ENCODE measurements around the gene MS4A12.

Gene MS4A12

DNA sequence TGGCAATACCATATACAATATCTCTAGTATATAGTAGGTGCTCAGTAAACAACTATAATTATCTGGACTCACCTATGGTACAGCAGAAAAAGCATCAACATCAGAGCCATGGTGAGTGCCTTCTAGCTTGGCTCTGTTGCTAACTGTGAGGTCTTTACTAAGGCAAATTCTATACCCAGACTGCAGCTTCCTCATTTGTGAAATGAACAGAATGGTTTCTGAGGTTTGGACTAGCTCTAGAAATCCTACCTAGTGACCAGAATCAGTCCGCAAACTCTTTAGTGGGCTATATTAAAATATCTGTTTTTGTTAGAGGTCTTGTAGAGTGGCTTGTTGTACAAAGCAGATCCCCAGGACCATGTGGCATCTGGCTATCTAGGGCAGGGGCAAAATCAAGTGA, 33.2 kb upstream of the MS4A12 start:
- TF ChIP-seq, protein P1, sequence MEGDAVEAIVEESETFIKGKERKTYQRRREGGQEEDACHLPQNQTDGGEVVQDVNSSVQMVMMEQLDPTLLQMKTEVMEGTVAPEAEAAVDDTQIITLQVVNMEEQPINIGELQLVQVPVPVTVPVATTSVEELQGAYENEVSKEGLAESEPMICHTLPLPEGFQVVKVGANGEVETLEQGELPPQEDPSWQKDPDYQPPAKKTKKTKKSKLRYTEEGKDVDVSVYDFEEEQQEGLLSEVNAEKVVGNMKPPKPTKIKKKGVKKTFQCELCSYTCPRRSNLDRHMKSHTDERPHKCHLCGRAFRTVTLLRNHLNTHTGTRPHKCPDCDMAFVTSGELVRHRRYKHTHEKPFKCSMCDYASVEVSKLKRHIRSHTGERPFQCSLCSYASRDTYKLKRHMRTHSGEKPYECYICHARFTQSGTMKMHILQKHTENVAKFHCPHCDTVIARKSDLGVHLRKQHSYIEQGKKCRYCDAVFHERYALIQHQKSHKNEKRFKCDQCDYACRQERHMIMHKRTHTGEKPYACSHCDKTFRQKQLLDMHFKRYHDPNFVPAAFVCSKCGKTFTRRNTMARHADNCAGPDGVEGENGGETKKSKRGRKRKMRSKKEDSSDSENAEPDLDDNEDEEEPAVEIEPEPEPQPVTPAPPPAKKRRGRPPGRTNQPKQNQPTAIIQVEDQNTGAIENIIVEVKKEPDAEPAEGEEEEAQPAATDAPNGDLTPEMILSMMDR (conservative IDR thresholded peaks at IDR 0.05; ENCODE audit: low read depth, low read length), result no peak
- no peak for DNase-seq (ENCODE audit: low read depth)
- H3K4me3 ChIP-seq (ENCODE audit: low read depth, low read length), result no peak overlapping the region

DNA sequence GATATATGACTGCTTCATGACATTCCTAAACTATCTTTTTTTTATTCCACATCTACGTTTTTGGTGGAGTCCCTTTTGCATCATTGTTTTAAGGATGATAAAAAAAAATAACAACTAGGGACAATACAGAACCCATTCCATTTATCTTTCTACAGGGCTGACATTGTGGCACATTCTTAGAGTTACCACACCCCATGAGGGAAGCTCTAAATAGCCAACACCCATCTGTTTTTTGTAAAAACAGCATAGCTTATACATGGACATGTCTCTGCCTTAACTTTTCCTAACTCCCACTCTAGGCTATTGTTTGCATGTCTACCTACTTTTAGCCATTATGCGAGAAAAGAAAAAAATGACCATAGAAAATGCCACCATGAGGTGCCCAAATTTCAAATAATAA, 23.7 kb upstream of the MS4A12 start:
- TF ChIP-seq, protein P1 (conservative IDR thresholded peaks at IDR 0.05; ENCODE audit: low read depth, low read length), result no peak
- H3K4me3 ChIP-seq (ENCODE audit: low read depth, low read length), result no peak overlapping the region
- DNase-seq (ENCODE audit: low read depth), result no peak

GRCh38 chr11:60469723-60470122, 22.9 kb upstream of the MS4A12 start:
- DNase-seq (ENCODE audit: low read depth), result no peak
- H3K4me3 ChIP-seq (ENCODE audit: low read depth, low read length), result no peak overlapping the region
- TF ChIP-seq, protein P1 (conservative IDR thresholded peaks at IDR 0.05; ENCODE audit: low read depth, low read length), result no peak

DNA sequence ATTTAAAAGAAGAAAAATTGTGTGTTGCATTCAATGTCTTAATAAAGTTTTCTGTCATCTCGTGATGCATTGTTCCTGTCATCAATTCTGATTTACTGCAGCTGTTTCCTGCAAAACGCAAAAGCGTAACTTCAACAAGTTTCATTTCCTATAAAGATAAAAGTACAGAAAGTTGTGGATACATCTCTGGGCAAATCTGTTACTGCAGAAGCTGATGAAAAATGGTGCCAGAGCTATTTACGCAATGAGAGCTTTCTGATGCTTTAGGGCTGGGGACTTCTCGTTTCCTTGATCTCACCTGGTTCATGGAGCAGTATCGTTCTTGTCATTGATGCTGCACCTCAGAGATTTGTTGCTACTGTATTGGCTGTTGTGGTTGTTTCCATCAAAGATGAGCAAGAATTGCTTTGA, 15.5 kb upstream of the MS4A12 start:
- H3K4me3 ChIP-seq (ENCODE audit: low read depth, low read length), result no peak overlapping the region
- no peak for DNase-seq (ENCODE audit: low read depth)
- TF ChIP-seq, protein P1 (conservative IDR thresholded peaks at IDR 0.05; ENCODE audit: low read depth, low read length), result no peak

DNA sequence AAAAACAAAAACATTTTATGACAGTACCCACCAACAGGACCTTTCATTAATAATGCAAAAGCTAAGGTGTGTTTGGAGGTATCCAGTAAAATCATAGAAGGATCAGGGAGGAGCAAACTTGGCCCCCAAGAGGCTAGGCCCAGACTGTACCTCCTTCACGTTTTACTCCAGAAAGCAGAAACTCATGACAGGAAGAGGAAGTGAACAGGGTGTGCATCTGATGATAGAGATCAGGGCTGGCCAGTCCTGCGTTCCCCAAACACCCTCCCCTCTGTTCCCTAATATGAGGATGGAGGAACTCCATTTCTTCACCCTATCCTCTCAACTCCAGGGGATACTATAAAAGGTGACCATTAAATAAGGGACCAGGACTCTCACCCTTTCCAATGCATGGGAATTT, 10.2 kb upstream of the MS4A12 start:
- TF ChIP-seq, protein P1 (conservative IDR thresholded peaks at IDR 0.05; ENCODE audit: low read depth, low read length), result no peak
- H3K4me3 ChIP-seq (ENCODE audit: low read depth, low read length), result no peak overlapping the region
- no peak for DNase-seq (ENCODE audit: low read depth)

DNA sequence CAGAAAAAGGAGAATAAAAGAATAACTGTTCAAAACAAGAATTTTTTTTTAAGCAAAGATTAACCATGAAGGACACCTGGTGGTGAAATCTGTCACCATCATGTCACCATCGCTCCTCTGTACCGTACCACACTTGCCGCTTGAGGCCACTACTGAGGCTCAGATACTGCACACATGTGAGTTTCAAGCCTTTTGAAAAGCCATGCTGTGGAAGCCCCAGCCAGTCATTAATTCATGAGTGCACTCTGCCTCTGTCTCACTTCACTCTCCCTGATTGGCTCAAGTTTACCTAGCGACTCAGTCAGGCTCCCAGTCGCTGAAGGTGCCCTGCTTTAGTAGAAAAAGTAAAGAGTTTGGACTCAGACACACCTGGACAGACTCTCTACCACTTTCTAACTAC, 6.6 kb upstream of the MS4A12 start:
- DNase-seq (ENCODE audit: low read depth), result no peak
- TF ChIP-seq, protein P1 (conservative IDR thresholded peaks at IDR 0.05; ENCODE audit: low read depth, low read length), result no peak
- H3K4me3 ChIP-seq (ENCODE audit: low read depth, low read length), result no peak overlapping the region

- TF ChIP-seq, protein P1 (conservative IDR thresholded peaks at IDR 0.05; ENCODE audit: low read depth, low read length), result no peak
- H3K4me3 ChIP-seq (ENCODE audit: low read depth, low read length), result no peak overlapping the region
- DNase-seq (ENCODE audit: low read depth), result no peak
Observed at GRCh38 chr11:60493454-60493853, 876 bp downstream of the MS4A12 start.

All from choroid plexus epithelial cell (primary cell).